HepG2 (cell line): ENCODE data around the gene MRPL14. TPM values are rescaled to one million over a fixed set of nuclear protein-coding genes. Genes with fewer than 3 reads are reported as not detected.
A peak's percentile ranks its signal among the peaks of the same experiment; 100 is the strongest.

Experiments
- ARNTL ChIP-seq: sonication (generic); formaldehyde crosslinking; IDR thresholded peaks from 2 replicates; pipeline ENCODE4 v1.4.0; 2020; ENCODE audit warnings: mild to moderate bottlenecking, missing genetic modification reagents
- ATF7 ChIP-seq, 2 experiments: fragments of 450-650 bp in 1 of 2; sonication (generic) in 1 of 2; formaldehyde crosslinking in 1 of 2; IDR thresholded peaks; 2 replicates each; pipeline versions ENCODE4 v1.4.0 to v1.6.1; 2016 to 2020; ENCODE audit warnings: antibody characterized with exemption in 1 of 2, mild to moderate bottlenecking in 1 of 2, missing genetic modification reagents in 1 of 2
- BRD4 ChIP-seq: sonication (generic); formaldehyde crosslinking; IDR thresholded peaks from 2 replicates; pipeline ENCODE4 v1.4.0; 2020; ENCODE audit warnings: missing genetic modification reagents
- CREB1 ChIP-seq, 2 experiments: fragments of 450-650 bp in 1 of 2; IDR thresholded peaks; 2 replicates each; pipeline ENCODE4 v1.6.1; 2016 to 2017; ENCODE audit warnings: control low read depth in 1 of 2, mild to moderate bottlenecking in 1 of 2, missing compliant biosample characterization in 1 of 2, missing genetic modification characterization in 1 of 2
- FOXC1 ChIP-seq: sonication (generic); formaldehyde crosslinking; IDR thresholded peaks from 2 replicates; pipeline ENCODE4 v1.8.0; 2022; ENCODE audit warnings: mild to moderate bottlenecking, missing genetic modification reagents, borderline replicate concordance
- POLR2AphosphoS5 ChIP-seq: IDR thresholded peaks from 2 replicates; pipeline ENCODE4 v1.6.1; 2012; ENCODE audit warnings: low read depth, low read length
- RARG ChIP-seq: sonication (generic); formaldehyde crosslinking; IDR thresholded peaks from 2 replicates; pipeline ENCODE4 v1.4.0; 2020; ENCODE audit warnings: low read depth, mild to moderate bottlenecking, missing genetic modification reagents
- RFXANK ChIP-seq: IDR thresholded peaks from 2 replicates; pipeline ENCODE4 v1.6.1; 2016
- SAP130 ChIP-seq: IDR thresholded peaks from 2 replicates; pipeline ENCODE4 v1.6.1; 2016; ENCODE audit warnings: low read depth
- TMF1 ChIP-seq: sonication (generic); formaldehyde crosslinking; IDR thresholded peaks from 2 replicates; pipeline ENCODE4 v1.8.1; 2022; ENCODE audit warnings: low read depth, missing genetic modification reagents
- ZBTB7A ChIP-seq: sonication (generic); formaldehyde crosslinking; IDR thresholded peaks from 2 replicates; pipeline ENCODE4 v1.8.0; 2022; ENCODE audit warnings: mild to moderate bottlenecking, missing genetic modification reagents
- ZBTB7B ChIP-seq: sonication (generic); formaldehyde crosslinking; IDR thresholded peaks from 2 replicates; pipeline ENCODE4 v1.4.0; 2020; ENCODE audit warnings: missing genetic modification reagents
- ZNF124 ChIP-seq: sonication (generic); formaldehyde crosslinking; IDR thresholded peaks from 2 replicates; pipeline ENCODE4 v1.4.0; 2020; ENCODE audit warnings: missing genetic modification reagents
- ZNF253 ChIP-seq: sonication (generic); formaldehyde crosslinking; IDR thresholded peaks from 2 replicates; pipeline ENCODE4 v1.8.0; 2022; ENCODE audit warnings: mild to moderate bottlenecking, missing genetic modification reagents, borderline replicate concordance
- ZNF331 ChIP-seq: sonication (generic); formaldehyde crosslinking; IDR thresholded peaks from 2 replicates; pipeline ENCODE4 v1.4.0; 2020; ENCODE audit warnings: missing genetic modification reagents
- ZNF564 ChIP-seq: sonication (generic); formaldehyde crosslinking; IDR thresholded peaks from 2 replicates; pipeline ENCODE4 v1.8.1; 2023; ENCODE audit warnings: mild to moderate bottlenecking, missing genetic modification reagents
- ZSCAN22 ChIP-seq: sonication (generic); formaldehyde crosslinking; IDR thresholded peaks from 2 replicates; pipeline ENCODE4 v1.4.0; 2020; ENCODE audit warnings: mild to moderate bottlenecking, missing genetic modification reagents
- ZZZ3 ChIP-seq: sonication (generic); formaldehyde crosslinking; IDR thresholded peaks from 2 replicates; pipeline ENCODE4 v1.4.0; 2020; ENCODE audit warnings: missing genetic modification reagents, mild to moderate bottlenecking, borderline replicate concordance
- polyA plus RNA-seq, 8 experiments: library from polyadenylated mRNA; depleted of rRNA in 3 of 8; stranded (reverse) in 7 of 8; unstranded in 1 of 8; fragments of >200 nt; fragmentation: Illumina TruSeq in 4 of 8; extraction: Trizol in 4 of 8; gene quantifications; 2 replicates each; pipeline versions ENCODE4 v1.2.1 to v1.2.3, GENCODE V29; 2011 to 2016; ENCODE audit warnings: low read depth in 4 of 8, missing spikeins in 1 of 8, mixed read lengths in 1 of 8; ENCODE audit not compliant: insufficient read depth in 1 of 8
- total RNA-seq, 5 experiments: library from RNA; depleted of rRNA; stranded (reverse); fragments of >200 nt; fragmentation: Illumina TruSeq; extraction: Trizol; gene quantifications; 2 replicates each; pipeline ENCODE4 v1.2.3, GENCODE V29; 2016; ENCODE audit warnings: low read depth in 1 of 5
- TF ChIP-seq, protein P1 (sequence below): sonication (generic); formaldehyde crosslinking; IDR thresholded peaks from 2 replicates; pipeline ENCODE4 v1.4.0; 2020; ENCODE audit warnings: missing genetic modification reagents, mild to moderate bottlenecking, borderline replicate concordance
- TF ChIP-seq, protein P2 (sequence below): sonication (generic); formaldehyde crosslinking; IDR thresholded peaks from 2 replicates; pipeline ENCODE4 v1.4.0; 2020; ENCODE audit warnings: missing genetic modification reagents
- TF ChIP-seq, protein P3 (sequence below): sonication (generic); formaldehyde crosslinking; IDR thresholded peaks from 2 replicates; pipeline ENCODE4 v1.4.0; 2020; ENCODE audit warnings: missing genetic modification reagents, mild to moderate bottlenecking, borderline replicate concordance

MRPL14 gene
- total and polyA plus RNA-seq, 2 of the 13 experiments (the other 11 are each of a cell fraction or from before 2014, with no cell fraction given) = 157 to 178 TPM

DNA sequence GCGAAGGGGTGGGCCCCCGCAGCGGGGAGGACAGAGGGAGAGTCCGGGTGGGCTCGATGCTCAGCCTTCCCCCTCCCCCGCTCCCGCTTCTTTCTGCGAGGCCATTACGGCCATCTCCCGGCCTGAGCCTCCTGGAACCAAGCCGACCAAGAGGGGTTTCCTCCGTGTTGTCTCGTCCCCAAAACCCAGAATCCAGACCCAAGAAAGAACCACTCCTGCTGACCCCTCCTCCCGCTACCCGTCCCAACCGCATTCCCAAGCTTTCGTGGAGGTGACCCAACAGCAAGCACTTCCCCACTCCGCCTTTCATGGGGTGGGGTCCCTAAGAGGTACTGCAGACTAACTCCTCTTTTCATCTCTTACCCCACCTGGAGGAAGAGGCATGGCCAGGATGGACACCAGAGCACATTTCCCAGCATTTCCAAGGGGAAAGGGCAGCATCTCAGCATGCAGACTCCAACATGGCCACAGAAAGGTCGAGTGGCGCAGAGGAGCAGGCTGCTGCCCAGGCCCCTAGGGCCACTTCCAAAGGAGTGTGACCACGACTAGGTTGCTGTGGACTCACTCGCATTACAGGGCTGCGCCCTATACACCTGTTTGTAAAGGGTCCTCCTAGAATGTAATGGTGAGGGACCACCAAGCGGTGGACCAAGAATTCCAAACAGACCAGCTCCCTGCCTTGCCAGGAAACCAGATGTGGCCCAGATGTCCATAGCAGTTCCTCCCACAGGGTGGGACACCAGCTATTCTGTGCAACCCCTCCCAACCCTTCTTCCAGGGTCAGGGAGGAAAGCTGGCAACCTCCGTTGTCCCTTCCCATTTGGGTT, 53.4 kb downstream of the MRPL14 start (continued):
- TF ChIP-seq BRD4 (peak; percentile 90; the same call in 1 of the 2 replicates), ZNF331 (CRISPR knock-in tag) (peak; percentile 12; the same call in 1 of the 2 replicates), ZNF253 (CRISPR knock-in tag) (peak; percentile 44; the same call in 1 of the 2 replicates), ZSCAN22 (peak; percentile 50; the same call in 1 of the 2 replicates), POLR2AphosphoS5 (0 out of 2 replicates have a peak, but pooled peaks have one; percentile 64), ATF7 (IDR thresholded peaks at IDR 0.05) (no peak), ATF7 (CRISPR knock-in tag; IDR thresholded peaks at IDR 0.05) (0 out of 2 replicates have a peak, but pooled peaks have one; percentile 27), SAP130 (CRISPR knock-in tag) (peak; percentile 42; the same call in 1 of the 2 replicates), RFXANK (CRISPR knock-in tag) (no peak), ZZZ3 (peak; percentile 24; the same call in 1 of the 2 replicates), ARNTL (peak; percentile 70), CREB1 (IDR thresholded peaks at IDR 0.05) (no peak), CREB1 (CRISPR knock-in tag; IDR thresholded peaks at IDR 0.05) (no peak), ZBTB7B (CRISPR knock-in tag) (peak; percentile 47; the same call in 1 of the 2 replicates), TMF1 (CRISPR knock-in tag) (peak; percentile 17; the same call in 1 of the 2 replicates), FOXC1 (CRISPR knock-in tag) (0 out of 2 replicates have a peak, but pooled peaks have one; percentile 5), ZNF124 (CRISPR knock-in tag) (no peak; the same call in 1 of the 2 replicates), ZNF564 (CRISPR knock-in tag) (peak; percentile 39; the same call in 1 of the 2 replicates), ZBTB7A (CRISPR knock-in tag) (peak; percentile 85), RARG (CRISPR knock-in tag) (0 out of 2 replicates have a peak, but pooled peaks have one; percentile 77)
- TF ChIP-seq, protein P1, sequence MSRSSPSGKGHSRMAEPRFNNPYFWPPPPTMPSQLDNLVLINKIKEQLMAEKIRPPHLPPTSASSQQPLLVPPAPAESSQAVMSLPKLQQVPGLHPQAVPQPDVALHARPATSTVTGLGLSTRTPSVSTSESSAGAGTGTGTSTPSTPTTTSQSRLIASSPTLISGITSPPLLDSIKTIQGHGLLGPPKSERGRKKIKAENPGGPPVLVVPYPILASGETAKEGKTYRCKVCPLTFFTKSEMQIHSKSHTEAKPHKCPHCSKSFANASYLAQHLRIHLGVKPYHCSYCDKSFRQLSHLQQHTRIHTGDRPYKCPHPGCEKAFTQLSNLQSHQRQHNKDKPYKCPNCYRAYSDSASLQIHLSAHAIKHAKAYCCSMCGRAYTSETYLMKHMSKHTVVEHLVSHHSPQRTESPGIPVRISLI (CRISPR knock-in tag) = 0 out of 2 replicates have a peak, but pooled peaks have one; percentile 43
- TF ChIP-seq, protein P2, sequence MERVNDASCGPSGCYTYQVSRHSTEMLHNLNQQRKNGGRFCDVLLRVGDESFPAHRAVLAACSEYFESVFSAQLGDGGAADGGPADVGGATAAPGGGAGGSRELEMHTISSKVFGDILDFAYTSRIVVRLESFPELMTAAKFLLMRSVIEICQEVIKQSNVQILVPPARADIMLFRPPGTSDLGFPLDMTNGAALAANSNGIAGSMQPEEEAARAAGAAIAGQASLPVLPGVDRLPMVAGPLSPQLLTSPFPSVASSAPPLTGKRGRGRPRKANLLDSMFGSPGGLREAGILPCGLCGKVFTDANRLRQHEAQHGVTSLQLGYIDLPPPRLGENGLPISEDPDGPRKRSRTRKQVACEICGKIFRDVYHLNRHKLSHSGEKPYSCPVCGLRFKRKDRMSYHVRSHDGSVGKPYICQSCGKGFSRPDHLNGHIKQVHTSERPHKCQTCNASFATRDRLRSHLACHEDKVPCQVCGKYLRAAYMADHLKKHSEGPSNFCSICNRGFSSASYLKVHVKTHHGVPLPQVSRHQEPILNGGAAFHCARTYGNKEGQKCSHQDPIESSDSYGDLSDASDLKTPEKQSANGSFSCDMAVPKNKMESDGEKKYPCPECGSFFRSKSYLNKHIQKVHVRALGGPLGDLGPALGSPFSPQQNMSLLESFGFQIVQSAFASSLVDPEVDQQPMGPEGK (CRISPR knock-in tag) = peak; percentile 93
- TF ChIP-seq, protein P3, sequence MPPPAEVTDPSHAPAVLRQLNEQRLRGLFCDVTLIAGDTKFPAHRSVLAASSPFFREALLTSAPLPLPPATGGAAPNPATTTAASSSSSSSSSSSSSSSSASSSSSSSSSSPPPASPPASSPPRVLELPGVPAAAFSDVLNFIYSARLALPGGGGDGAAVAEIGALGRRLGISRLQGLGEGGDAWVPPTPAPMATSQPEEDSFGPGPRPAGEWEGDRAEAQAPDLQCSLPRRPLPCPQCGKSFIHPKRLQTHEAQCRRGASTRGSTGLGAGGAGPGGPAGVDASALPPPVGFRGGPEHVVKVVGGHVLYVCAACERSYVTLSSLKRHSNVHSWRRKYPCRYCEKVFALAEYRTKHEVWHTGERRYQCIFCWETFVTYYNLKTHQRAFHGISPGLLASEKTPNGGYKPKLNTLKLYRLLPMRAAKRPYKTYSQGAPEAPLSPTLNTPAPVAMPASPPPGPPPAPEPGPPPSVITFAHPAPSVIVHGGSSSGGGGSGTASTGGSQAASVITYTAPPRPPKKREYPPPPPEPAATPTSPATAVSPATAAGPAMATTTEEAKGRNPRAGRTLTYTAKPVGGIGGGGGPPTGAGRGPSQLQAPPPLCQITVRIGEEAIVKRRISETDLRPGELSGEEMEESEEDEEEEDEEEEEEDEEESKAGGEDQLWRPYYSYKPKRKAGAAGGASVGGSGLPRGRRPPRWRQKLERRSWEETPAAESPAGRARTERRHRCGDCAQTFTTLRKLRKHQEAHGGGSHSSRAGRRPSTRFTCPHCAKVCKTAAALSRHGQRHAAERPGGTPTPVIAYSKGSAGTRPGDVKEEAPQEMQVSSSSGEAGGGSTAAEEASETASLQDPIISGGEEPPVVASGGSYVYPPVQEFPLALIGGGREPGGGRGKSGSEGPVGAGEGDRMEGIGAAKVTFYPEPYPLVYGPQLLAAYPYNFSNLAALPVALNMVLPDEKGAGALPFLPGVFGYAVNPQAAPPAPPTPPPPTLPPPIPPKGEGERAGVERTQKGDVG (CRISPR knock-in tag) = 0 out of 2 replicates have a peak, but pooled peaks have one; percentile 73
